KMS-11 (cell line): Measurements from ENCODE around the gene PCLO.

Experiments
- H2AFZ ChIP-seq: fragments of 200-600 bp; sonication (generic); 2 replicates; pipeline ENCODE4 v1.6.1; 2016; ENCODE audit warnings: antibody characterized with exemption, mixed run types, low read depth
- H3K27ac ChIP-seq: fragments of 200-600 bp; sonication (generic); 2 replicates; pipeline ENCODE4 v1.6.1; 2016; ENCODE audit warnings: mild to moderate bottlenecking, mixed run types
- H3K27me3 ChIP-seq: fragments of 200-600 bp; sonication (generic); 2 replicates; pipeline ENCODE4 v1.6.1; 2017; ENCODE audit warnings: mild to moderate bottlenecking, low read depth, mixed run types, moderate library complexity; ENCODE audit not compliant: insufficient read depth
- H3K36me3 ChIP-seq: fragments of 200-600 bp; sonication (generic); 2 replicates; pipeline ENCODE4 v1.6.1; 2017; ENCODE audit warnings: mild to moderate bottlenecking, mixed run types; ENCODE audit not compliant: insufficient read depth
- H3K4me1 ChIP-seq: fragments of 200-600 bp; sonication (generic); 2 replicates; pipeline ENCODE4 v1.6.1; 2016; ENCODE audit warnings: mild to moderate bottlenecking, low read depth, mixed run types; ENCODE audit not compliant: poor library complexity, severe bottlenecking
- H3K4me2 ChIP-seq: fragments of 200-600 bp; sonication (generic); 2 replicates; pipeline ENCODE4 v1.7.0; 2016; ENCODE audit warnings: mild to moderate bottlenecking, mixed run types
- H3K4me3 ChIP-seq: fragments of 200-600 bp; sonication (generic); IDR thresholded peaks from 2 replicates; pipeline ENCODE4 v1.6.1; 2017; ENCODE audit warnings: low read depth, low read length, mixed read lengths; ENCODE audit not compliant: insufficient read depth
- H3K79me2 ChIP-seq: fragments of 200-600 bp; sonication (generic); 2 replicates; pipeline ENCODE4 v1.6.1; 2016; ENCODE audit warnings: low read depth, mixed run types; ENCODE audit not compliant: insufficient read depth
- H3K9ac ChIP-seq: fragments of 200-600 bp; sonication (generic); 2 replicates; pipeline ENCODE4 v1.6.1; 2016; ENCODE audit warnings: mild to moderate bottlenecking, mixed run types
- H4K20me1 ChIP-seq: fragments of 200-600 bp; sonication (generic); 2 replicates; pipeline ENCODE4 v1.6.1; 2016; ENCODE audit warnings: mild to moderate bottlenecking, mixed run types; ENCODE audit not compliant: insufficient read depth
- CTCF ChIP-seq: fragments of 200-600 bp; sonication (generic); conservative IDR thresholded peaks from 2 replicates; pipeline ENCODE4 v1.6.1; 2017; ENCODE audit warnings: low read depth, mild to moderate bottlenecking, antibody characterized with exemption, low read length, moderate library complexity, mixed read lengths

Gene PCLO

GRCh38 chr7:83040484-83040883 is 122.2 kb downstream of the PCLO start:
- Histone ChIP-seq H3K79me2 (no peaks in the 10 kb centered on the region), H3K27me3 (no peaks in the 10 kb centered on the region), H3K9ac (no peak overlapping the region), H4K20me1 (no peaks in the 10 kb centered on the region), H3K27ac (no peak overlapping the region), H3K4me2 (no peak overlapping the region), H3K4me1 (no peaks in the 10 kb centered on the region), H3K36me3 (no peaks in the 10 kb centered on the region), H3K4me3 (no peak overlapping the region), H2AFZ (no peak overlapping the region)
- TF ChIP-seq CTCF: no peak

- Histone ChIP-seq H3K4me1 (no peaks in the 10 kb centered on the region), H4K20me1 (no peaks in the 10 kb centered on the region), H3K4me2 (no peak overlapping the region), H3K79me2 (no peaks in the 10 kb centered on the region), H3K4me3 (no peak overlapping the region), H3K27ac (no peak overlapping the region), H2AFZ (no peak overlapping the region), H3K36me3 (no peaks in the 10 kb centered on the region), H3K9ac (no peak overlapping the region), H3K27me3 (no peaks in the 10 kb centered on the region)
- no peak for TF ChIP-seq CTCF
Observed at GRCh38 chr7:83038787-83039186, 123.9 kb downstream of the PCLO start.

- Histone ChIP-seq H3K27me3 (no peaks in the 10 kb centered on the region), H3K4me2 (no peak overlapping the region), H3K27ac (no peak overlapping the region), H3K36me3 (no peaks in the 10 kb centered on the region), H3K4me3 (no peak overlapping the region), H3K9ac (no peak overlapping the region), H2AFZ (no peak overlapping the region), H3K4me1 (no peaks in the 10 kb centered on the region), H4K20me1 (no peaks in the 10 kb centered on the region), H3K79me2 (no peaks in the 10 kb centered on the region)
- TF ChIP-seq CTCF: no peak
Observed at GRCh38 chr7:83036721-83037380, 125.8 kb downstream of the PCLO start.

- Histone ChIP-seq H2AFZ (no peak overlapping the region), H3K27ac (no peak overlapping the region), H3K4me2 (no peak overlapping the region), H3K79me2 (no peaks in the 10 kb centered on the region), H3K36me3 (no peaks in the 10 kb centered on the region), H3K4me1 (no peaks in the 10 kb centered on the region), H4K20me1 (no peaks in the 10 kb centered on the region), H3K9ac (no peak overlapping the region), H3K27me3 (no peaks in the 10 kb centered on the region), H3K4me3 (no peak overlapping the region)
- TF ChIP-seq CTCF: no peak
Observed at GRCh38 chr7:83036130-83036529, 126.6 kb downstream of the PCLO start.
